ENCODE results near the gene TTC28. TPM values are rescaled to one million over a fixed set of nuclear protein-coding genes. Genes with fewer than 3 reads are reported as not detected.

The TTC28 gene
- polyA plus RNA-seq, 3 donors from 2014 or later: 0.03 to 0.65 TPM; not detected in 1

DNA sequence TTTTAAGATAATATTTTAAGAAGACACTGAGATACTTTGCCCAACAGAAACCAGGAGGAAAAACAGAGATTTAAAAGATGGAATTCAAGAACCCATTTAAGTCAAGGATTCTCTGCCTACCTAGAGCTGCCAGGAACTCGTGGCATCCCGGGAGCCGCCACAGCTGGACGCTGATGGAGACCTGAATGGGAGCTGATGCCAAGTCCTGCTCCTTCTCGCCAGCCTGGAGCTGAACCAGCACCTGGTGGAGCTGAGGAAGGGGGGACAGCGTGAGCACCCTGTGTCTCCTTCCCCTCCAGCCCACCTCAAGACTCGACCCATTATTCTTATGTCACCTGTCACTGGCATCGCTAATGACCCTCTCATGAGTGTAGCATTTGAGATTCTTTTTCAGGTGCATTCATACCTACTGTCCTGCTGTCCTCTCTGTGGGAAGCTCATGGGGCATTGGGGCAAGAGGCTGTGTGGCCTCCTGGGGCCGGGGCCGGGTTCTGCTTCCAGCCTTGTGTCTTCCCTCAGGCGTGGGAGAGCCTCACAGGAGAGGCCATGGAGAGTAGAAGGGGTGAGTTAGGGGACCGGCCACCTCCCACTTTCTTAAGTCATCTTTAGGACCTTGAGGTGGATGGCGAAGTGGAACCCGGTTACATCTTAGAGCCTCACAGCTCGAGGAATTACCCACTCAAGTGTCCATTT, 689.7 kb downstream of the TTC28 start:
- Mint-ChIP-seq H3K36me3 (peaks cover 0 to 4% (median 4%) of the 10 kb centered on the region in 3 donors), H3K4me3 (no peak overlapping the region), H3K9me3 (no peaks in the 10 kb centered on the region), H3K4me1 (peaks cover 0 to 9% of the 10 kb centered on the region in 2 donors), H3K27me3 (ENCODE audit: low read depth in 3 of 3) (peaks cover 0 to 2% (median 0%) of the 10 kb centered on the region in 3 donors), H3K27ac (no peak overlapping the region)
- no peak for DNase-seq

DNA sequence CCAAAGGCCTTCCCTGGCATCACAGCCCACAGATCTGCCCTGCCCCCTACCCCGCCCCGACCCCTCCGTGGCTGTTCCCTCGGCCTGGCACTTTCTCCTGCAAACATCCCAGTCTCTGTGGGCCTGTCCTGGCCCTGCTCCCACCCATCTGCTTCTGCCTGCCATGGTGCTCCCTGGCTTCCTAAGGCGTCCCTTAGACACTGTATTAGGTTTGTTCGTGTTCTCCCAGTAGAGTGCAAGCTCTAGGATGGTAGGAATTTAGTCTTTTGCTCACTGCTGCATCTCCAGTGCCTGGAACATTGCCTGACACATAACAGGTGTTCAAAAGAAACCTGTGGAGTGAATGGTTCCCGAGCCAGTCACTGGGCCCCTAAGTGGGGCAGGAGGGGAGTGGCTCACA, 690.9 kb downstream of the TTC28 start:
- H3K36me3 Mint-ChIP-seq: peaks cover 0 to 4% (median 4%) of the 10 kb centered on the region in 3 donors
- peaks cover 0 to 9% of the 10 kb centered on the region in 2 donors for H3K4me1 Mint-ChIP-seq
- H3K4me3 Mint-ChIP-seq: no peak overlapping the region
- no peaks in the 10 kb centered on the region for H3K9me3 Mint-ChIP-seq
- no peak for DNase-seq
- H3K27me3 Mint-ChIP-seq (ENCODE audit: low read depth in 3 of 3): no peaks in the 10 kb centered on the region
- peak overlapping the region in 1 of 6 donors; percentile 46 for H3K27ac Mint-ChIP-seq

DNA sequence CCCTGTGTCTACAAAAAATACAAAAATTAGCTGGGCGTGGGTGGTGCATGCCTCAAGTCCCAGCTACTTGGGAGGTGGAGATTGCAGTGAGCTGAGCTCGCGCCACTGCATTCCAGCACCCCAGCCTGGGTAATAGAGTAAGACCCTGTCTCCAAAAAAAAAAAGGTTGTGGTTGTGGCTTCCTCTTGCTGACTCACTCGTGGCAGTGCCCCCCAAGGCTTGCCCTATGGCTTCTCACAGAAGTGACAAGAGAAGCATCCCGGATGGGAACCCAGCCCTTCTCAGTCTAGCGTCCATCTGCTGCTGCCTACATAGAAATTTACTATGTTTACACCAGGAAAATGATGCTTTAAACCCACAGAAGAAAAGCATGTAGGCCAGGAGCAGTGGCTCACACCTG, 692.1 kb downstream of the TTC28 start:
- no peak overlapping the region for H3K27ac Mint-ChIP-seq
- H3K9me3 Mint-ChIP-seq: no peaks in the 10 kb centered on the region
- DNase-seq: no peak
- peaks cover 0 to 4% (median 4%) of the 10 kb centered on the region in 3 donors for H3K36me3 Mint-ChIP-seq
- H3K27me3 Mint-ChIP-seq (ENCODE audit: low read depth in 3 of 3): no peaks in the 10 kb centered on the region
- no peak overlapping the region for H3K4me3 Mint-ChIP-seq
- peaks cover 0 to 9% of the 10 kb centered on the region in 2 donors for H3K4me1 Mint-ChIP-seq

DNA sequence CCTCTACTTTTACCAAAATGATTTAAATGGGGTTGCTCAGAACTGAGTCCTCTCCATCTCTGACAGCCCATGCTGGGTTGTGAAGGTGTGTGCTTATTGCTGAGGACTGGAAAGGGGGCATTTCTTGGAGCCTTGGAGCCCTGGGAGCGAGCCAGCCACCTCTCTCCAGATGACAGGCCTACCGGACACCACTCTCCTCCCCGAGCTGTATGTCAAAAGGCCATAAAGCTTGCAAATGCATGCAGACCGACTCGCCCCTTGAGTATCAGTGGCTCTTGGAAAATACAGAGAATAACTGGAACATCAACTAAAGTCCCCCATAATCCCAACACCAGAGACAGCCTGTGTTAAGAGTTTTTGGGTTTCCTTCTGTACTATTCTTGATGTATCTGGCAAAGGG, 692.7 kb downstream of the TTC28 start:
- Mint-ChIP-seq H3K36me3 (peaks cover 0 to 4% (median 4%) of the 10 kb centered on the region in 3 donors), H3K27ac (peak overlapping the region in 1 of 6 donors; percentile 17), H3K27me3 (ENCODE audit: low read depth in 3 of 3) (peaks cover 0 to 1% (median 0%) of the 10 kb centered on the region in 3 donors), H3K4me3 (no peak overlapping the region), H3K9me3 (no peaks in the 10 kb centered on the region), H3K4me1 (peaks cover 0 to 9% of the 10 kb centered on the region in 2 donors)
- no peak for DNase-seq

DNA sequence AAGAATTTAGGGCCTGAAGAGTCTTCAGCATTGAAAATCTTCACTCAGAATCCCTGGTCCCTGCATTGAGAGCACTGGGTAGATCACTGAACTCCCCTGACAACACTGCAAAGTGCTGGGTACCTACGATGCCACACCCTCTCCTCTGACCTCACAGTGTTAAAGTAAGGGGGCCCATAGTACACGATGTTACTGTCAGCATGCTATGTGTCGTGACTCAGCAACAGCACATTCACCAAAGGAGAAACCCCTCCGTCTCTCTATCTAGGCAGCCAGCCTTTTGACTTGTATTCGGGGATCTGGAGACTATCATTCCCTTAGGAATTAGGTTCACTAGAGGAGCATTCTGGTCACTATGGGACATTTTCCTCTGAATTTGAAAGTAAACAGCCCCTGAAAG, 693.2 kb downstream of the TTC28 start:
- H3K36me3 Mint-ChIP-seq: peaks cover 0 to 4% (median 4%) of the 10 kb centered on the region in 3 donors
- H3K9me3 Mint-ChIP-seq: no peaks in the 10 kb centered on the region
- no peak overlapping the region for H3K4me3 Mint-ChIP-seq
- H3K4me1 Mint-ChIP-seq: peaks cover 0 to 9% of the 10 kb centered on the region in 2 donors
- no peak overlapping the region for H3K27ac Mint-ChIP-seq
- DNase-seq: no peak
- peaks cover 0 to 1% (median 0%) of the 10 kb centered on the region in 3 donors for H3K27me3 Mint-ChIP-seq (ENCODE audit: low read depth in 3 of 3)

DNA sequence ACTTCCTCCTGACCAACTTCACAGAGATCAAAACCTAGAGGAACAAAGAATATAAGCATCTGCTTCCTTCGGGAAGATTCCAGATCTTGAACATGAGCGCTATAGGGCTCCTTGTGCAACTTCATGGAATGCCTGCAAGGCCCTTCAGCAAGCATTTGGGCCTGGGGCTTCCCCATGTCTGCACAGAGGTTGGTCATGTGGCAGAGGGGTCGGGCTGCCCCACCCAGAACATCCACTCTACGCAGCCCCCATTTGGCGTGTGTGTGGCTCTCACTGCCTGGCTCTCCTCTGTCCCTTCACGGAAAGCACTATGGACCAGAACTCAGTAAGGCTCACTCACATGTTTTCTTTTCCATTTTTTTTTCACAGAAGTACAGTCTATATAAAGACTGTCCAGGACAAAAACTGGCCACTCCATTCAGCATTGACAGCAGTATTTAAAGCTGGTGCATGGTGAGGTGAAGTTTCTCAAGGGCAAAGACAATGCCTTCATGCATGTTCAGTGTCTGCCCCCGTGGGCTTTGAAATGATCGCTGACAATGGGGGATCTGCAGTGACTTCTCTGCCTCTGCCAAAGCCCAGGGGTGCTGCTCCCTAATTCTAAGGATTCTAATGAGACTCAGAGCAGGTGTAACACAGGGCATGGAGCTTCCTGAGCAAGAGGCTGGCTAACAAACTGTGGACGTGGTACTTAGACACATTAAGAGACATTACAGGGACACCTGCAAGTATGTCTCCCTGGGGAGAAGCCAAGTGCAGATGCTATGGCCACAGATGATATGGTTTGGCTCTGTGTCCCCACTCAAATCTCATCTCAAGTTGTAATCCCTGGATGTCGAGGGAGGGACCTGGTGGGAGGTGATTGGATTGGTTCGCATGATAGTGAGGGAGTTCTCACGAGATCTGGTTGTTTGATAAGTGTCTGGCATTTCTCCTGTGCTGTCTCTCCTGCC, 694.0 kb downstream of the TTC28 start:
- peaks cover 0 to 9% of the 10 kb centered on the region in 2 donors for H3K4me1 Mint-ChIP-seq
- no peaks in the 10 kb centered on the region for H3K9me3 Mint-ChIP-seq
- no peak for DNase-seq
- H3K36me3 Mint-ChIP-seq: peaks cover 0 to 7% (median 4%) of the 10 kb centered on the region in 3 donors
- H3K4me3 Mint-ChIP-seq: no peak overlapping the region
- H3K27ac Mint-ChIP-seq: no peak overlapping the region
- H3K27me3 Mint-ChIP-seq (ENCODE audit: low read depth in 3 of 3): peaks cover 0 to 1% (median 0%) of the 10 kb centered on the region in 3 donors

DNA sequence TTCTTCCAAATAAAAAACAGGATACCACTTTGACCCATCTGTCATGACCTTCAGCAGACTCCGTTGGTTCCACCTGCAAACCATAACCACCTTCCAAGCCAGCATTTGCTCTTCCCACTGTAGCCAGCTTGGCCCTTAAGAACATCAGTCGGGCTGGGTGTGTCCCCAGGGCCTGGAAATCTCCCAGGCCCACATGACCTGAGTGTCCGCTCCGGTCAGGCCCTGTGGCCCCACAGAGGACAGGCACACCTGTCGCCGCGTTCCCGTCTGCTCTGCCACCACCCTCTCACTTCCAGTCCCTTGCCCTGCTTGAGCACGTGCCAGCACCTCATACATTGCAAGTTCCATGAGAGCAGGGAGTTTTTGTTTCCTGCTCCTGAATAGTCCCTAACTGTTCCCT, 694.9 kb downstream of the TTC28 start:
- peaks cover 0 to 7% (median 4%) of the 10 kb centered on the region in 3 donors for H3K36me3 Mint-ChIP-seq
- peaks cover 0 to 9% of the 10 kb centered on the region in 2 donors for H3K4me1 Mint-ChIP-seq
- H3K27me3 Mint-ChIP-seq (ENCODE audit: low read depth in 3 of 3): peaks cover 0 to 1% (median 0%) of the 10 kb centered on the region in 3 donors
- H3K9me3 Mint-ChIP-seq: no peaks in the 10 kb centered on the region
- DNase-seq: no peak
- no peak overlapping the region for H3K27ac Mint-ChIP-seq
- H3K4me3 Mint-ChIP-seq: no peak overlapping the region

DNA sequence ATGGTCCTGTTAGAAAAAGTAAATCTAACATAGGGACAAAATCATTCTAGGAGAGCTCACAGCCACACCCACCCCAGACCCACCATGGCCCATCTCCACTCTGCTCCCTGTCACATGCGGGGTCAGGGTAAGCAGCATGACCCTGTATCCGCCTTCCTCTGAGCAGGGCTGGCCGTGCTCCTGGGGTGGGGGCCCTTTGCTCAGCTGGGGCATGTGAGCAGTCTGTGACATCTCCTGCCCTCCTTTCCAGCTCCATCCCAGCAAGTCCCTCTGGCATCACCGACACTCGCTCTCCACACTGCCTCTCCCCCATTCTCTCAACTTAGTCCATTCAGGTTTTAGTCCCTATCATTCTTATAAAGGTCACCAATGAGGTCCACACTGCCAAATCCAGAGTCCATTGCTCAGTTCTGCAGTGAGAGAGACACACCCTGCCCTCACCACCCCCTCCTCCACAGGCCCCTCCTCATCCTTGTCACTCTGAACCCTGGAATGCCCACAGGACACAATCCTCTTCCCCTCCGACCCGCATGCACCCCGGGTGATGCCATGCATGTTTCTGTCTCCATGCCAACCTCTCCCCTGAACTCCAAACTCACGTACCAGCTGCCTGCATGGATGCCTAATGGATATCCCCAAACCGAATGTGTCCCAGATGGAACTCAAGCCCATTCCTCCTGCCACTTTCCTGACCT, 695.5 kb downstream of the TTC28 start:
- no peaks in the 10 kb centered on the region for H3K9me3 Mint-ChIP-seq
- DNase-seq: no peak
- H3K36me3 Mint-ChIP-seq: peaks cover 0 to 7% (median 4%) of the 10 kb centered on the region in 3 donors
- peaks cover 0 to 9% of the 10 kb centered on the region in 2 donors for H3K4me1 Mint-ChIP-seq
- no peak overlapping the region for H3K27ac Mint-ChIP-seq
- peaks cover 0 to 1% (median 0%) of the 10 kb centered on the region in 3 donors for H3K27me3 Mint-ChIP-seq (ENCODE audit: low read depth in 3 of 3)
- no peak overlapping the region for H3K4me3 Mint-ChIP-seq

DNA sequence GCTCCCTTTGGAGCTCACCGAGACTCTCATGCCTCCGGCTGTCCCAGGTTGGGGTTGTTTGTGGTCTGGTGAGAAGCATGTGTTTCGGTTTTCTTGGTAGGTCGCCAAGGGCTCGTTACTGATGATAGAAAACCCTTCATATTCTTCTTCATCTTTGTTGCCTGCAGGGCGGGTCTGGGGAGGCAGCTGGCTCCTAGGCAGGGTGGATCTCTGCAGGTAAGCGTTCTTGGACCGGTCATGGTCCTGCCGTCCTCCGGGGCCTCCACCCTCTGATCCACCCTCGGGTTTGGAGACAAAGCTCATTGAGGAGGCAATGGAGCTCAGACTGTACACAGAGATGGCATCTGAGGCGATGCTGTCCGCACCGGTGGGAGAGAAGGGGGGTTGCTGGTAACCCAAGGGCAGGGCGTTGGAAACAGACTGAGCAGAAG, 696.3 kb downstream of the TTC28 start:
- H3K4me3 Mint-ChIP-seq: no peak overlapping the region
- no peak for DNase-seq
- peaks cover 0 to 1% (median 0%) of the 10 kb centered on the region in 3 donors for H3K27me3 Mint-ChIP-seq (ENCODE audit: low read depth in 3 of 3)
- H3K4me1 Mint-ChIP-seq: peaks cover 0 to 6% of the 10 kb centered on the region in 2 donors
- no peak overlapping the region for H3K27ac Mint-ChIP-seq
- H3K36me3 Mint-ChIP-seq: peaks cover 0 to 7% (median 4%) of the 10 kb centered on the region in 3 donors
- H3K9me3 Mint-ChIP-seq: no peaks in the 10 kb centered on the region

DNA sequence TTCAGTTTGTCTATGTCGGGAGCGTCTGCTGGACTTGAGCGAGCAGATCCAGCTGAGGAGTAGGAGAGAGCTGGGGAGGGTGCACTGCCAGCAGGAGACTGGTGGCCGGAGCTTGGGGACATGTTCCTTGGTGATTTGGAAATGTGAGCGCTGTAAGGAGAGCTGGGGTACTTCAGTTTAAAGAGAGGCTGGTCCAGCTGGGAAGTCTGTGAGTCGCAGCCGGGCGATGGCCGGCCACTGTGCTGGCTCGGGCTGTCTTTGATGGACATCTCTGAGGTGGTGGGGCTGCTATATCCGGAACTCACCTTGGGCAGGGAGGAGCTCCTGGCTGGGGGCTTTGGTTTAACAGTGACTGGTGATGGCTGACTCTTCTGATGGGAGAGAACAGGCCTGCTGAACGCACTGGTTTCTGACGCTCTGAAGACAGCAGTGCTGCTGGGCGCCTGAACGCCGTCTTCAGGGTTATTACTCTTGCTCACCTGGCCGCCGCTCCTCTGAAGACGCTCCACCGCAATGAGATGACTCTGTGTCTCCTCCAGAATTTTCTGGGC, 696.9 kb downstream of the TTC28 start:
- Mint-ChIP-seq H3K9me3 (no peaks in the 10 kb centered on the region), H3K4me1 (peaks cover 0 to 6% of the 10 kb centered on the region in 2 donors), H3K4me3 (no peak overlapping the region), H3K27me3 (ENCODE audit: low read depth in 3 of 3) (peaks cover 0 to 1% (median 0%) of the 10 kb centered on the region in 3 donors), H3K36me3 (peaks cover 0 to 7% (median 4%) of the 10 kb centered on the region in 3 donors), H3K27ac (no peak overlapping the region)
- no peak for DNase-seq

DNA sequence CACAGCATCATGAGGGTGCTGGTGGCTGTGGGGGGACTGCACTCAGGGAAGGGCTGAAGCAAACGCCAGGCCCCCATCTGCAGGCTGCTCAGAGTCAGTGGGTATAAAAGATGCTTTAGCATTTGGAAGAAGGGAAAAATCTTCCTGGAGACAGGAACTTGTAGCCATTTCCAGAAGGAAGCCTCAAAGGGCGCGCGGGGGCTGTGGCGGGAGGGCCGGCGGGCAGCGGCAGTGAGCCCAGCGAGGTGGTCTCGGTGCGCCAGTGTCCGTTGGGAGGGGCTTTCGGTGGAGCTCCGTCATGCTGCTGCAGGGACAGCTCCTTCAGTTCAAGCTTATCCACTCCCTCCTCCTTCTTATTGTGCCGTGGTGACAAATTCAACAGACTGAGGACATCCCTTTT, 697.5 kb downstream of the TTC28 start:
- no peak for DNase-seq
- H3K4me1 Mint-ChIP-seq: peaks cover 0 to 3% of the 10 kb centered on the region in 2 donors
- H3K27me3 Mint-ChIP-seq (ENCODE audit: low read depth in 3 of 3): peaks cover 0 to 1% (median 0%) of the 10 kb centered on the region in 3 donors
- peaks cover 0 to 7% (median 4%) of the 10 kb centered on the region in 3 donors for H3K36me3 Mint-ChIP-seq
- no peak overlapping the region for H3K4me3 Mint-ChIP-seq
- H3K9me3 Mint-ChIP-seq: no peaks in the 10 kb centered on the region
- H3K27ac Mint-ChIP-seq: no peak overlapping the region

DNA sequence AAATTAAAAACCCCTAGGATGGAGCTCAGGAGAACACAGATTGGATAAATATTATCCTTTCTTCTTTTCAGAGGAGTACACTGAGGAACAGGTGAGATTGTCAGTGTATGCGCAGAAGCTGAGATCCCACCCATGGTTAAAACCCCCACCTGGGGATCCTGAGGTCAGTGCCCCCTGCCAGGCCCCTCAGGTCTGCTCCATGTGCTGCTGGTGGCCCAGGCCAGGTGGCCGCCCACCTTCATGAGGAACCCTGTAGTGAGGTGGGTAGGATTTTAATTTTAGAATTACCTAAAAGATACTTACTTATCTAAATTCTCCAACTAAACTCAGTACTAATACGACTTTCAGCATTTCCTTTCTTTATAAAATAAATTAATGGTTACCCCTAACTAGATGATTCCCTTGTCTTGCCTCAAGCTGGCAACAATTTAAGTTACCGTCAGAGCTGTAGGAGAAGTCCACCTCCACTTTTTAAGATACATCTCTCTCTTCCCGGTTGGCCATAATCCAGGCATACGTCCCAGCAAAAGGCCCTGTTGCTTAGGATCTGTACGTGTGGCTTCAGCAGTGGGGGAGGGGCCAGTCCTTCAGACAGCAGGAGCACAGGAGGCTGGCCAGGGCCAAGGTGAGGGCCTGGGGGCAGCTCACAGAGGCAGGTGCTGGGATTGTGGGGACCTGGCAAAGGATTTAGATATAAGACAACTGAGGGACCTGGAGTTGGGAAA, 699.1 kb downstream of the TTC28 start:
- Mint-ChIP-seq H3K27me3 (ENCODE audit: low read depth in 3 of 3) (peaks cover 0 to 1% (median 0%) of the 10 kb centered on the region in 3 donors), H3K4me3 (no peak overlapping the region), H3K36me3 (peaks cover 0 to 4% (median 1%) of the 10 kb centered on the region in 3 donors), H3K9me3 (no peaks in the 10 kb centered on the region), H3K4me1 (no peaks in the 10 kb centered on the region), H3K27ac (no peak overlapping the region)
- DNase-seq: no peak

DNA sequence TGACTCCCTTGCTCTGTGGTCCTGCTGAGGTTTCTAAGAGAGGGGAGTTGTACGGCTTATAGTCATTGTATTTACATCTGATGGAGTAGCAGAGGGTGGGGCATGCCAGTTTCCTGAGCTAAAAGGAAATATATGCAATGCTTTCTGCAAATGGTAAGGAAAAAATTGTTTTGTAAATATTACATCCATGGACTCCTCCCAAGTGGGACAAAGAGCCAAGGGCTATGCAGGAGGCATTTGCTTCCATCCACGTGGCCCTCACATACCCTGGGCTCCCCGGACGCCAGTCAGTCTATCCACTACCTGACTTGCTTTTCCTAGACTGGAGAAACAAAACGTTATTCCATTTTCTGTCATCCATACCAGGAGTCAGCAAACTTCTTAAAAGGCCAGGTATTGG, 700.8 kb downstream of the TTC28 start:
- Mint-ChIP-seq H3K27me3 (ENCODE audit: low read depth in 3 of 3) (peaks cover 0 to 1% (median 0%) of the 10 kb centered on the region in 3 donors), H3K9me3 (no peaks in the 10 kb centered on the region), H3K4me3 (no peak overlapping the region), H3K27ac (no peak overlapping the region), H3K36me3 (peaks cover 0 to 4% (median 4%) of the 10 kb centered on the region in 3 donors), H3K4me1 (no peaks in the 10 kb centered on the region)
- DNase-seq: no peak
